Gastrocnemius medialis (tissue), 4 donors: ENCODE measurements around the gene TMCC3.

ENCODE experiments used
- CTCF ChIP-seq, 5 experiments: fragments of 450-650 bp in 3 of 5; fragments of 200-600 bp in 2 of 5; sonication (generic) in 2 of 5; IDR thresholded peaks in 4 of 5; conservative IDR thresholded peaks in 1 of 5; 1 replicate in 4 of 5; 2 replicates in 1 of 5; pipeline ENCODE4 v1.5.1; 2016 to 2019; ENCODE audit warnings: antibody characterized with exemption in 5 of 5, mild to moderate bottlenecking in 3 of 5, moderate library complexity in 3 of 5
- POLR2A ChIP-seq, 2 donors: fragments of 450-650 bp; IDR thresholded peaks; one replicate each; pipeline ENCODE4 v1.6.1; 2017; ENCODE audit warnings: antibody characterized with exemption in 2 of 2, mild to moderate bottlenecking in 2 of 2, moderate library complexity in 2 of 2

GRCh38 chr12:94584377-94584776 is 66.0 kb downstream of the TMCC3 start:
- no peak for TF ChIP-seq CTCF (IDR thresholded peaks at IDR 0.05 in 4 of 5, conservative IDR thresholded peaks at IDR 0.05 in 1 of 5)
- no peak for TF ChIP-seq POLR2A (IDR thresholded peaks at IDR 0.05)
